HEK293 (cell line): ENCODE data around the gene EPDR1.

Experiments
- CTCF ChIA-PET: fragments of 350-600 bp; formaldehyde crosslinking; extraction: SDS; loops from one replicate; lab custom pipeline; 2021; ENCODE audit warnings: antibody characterized with exemption; lab: Yijun Ruan, JAX
- POLR2A ChIA-PET: fragments of 300-600 bp; formaldehyde crosslinking; extraction: SDS; loops from one replicate; lab custom pipeline; 2020; ENCODE audit warnings: antibody characterized with exemption, inconsistent platforms; lab: Yijun Ruan, JAX
- H3K27ac ChIP-seq: fragments of 200-500 bp; sonication (Bioruptor generic); 2 replicates; pipeline ENCODE4 v1.5.1; 2014; ENCODE audit warnings: low read depth, low read length, control low read depth, inconsistent platforms; ENCODE audit errors: extremely low read depth
- H3K36me3 ChIP-seq, 2 experiments: fragments of 200-500 bp in 1 of 2; sonication (Bioruptor generic) in 1 of 2; 1 replicate in 1 of 2; 2 replicates in 1 of 2; pipeline ENCODE4 v1.5.1; 2014 to 2017; ENCODE audit warnings: inconsistent platforms in 2 of 2, low read length in 2 of 2; ENCODE audit not compliant: control insufficient read depth in 2 of 2, insufficient read depth in 1 of 2
- H3K4me1 ChIP-seq: fragments of 200-500 bp; sonication (Bioruptor generic); 2 replicates; pipeline ENCODE4 v1.5.1; 2014; ENCODE audit warnings: mild to moderate bottlenecking, low read length, inconsistent platforms; ENCODE audit not compliant: control insufficient read depth, insufficient read depth
- H3K4me3 ChIP-seq: 2 replicates; pipeline ENCODE4 v1.5.1; 2011; ENCODE audit warnings: low read depth, mild to moderate bottlenecking, control low read depth, low read length, moderate library complexity
- H3K9me3 ChIP-seq: fragments of 200-500 bp; sonication (Bioruptor generic); 2 replicates; pipeline ENCODE4 v1.5.1; 2014; ENCODE audit warnings: low read depth, low read length, inconsistent platforms; ENCODE audit not compliant: control insufficient read depth, insufficient read depth
- CTCF ChIP-seq: fragments of 450-650 bp; formaldehyde crosslinking; IDR thresholded peaks from 2 replicates; pipeline ENCODE4 v1.5.1; 2016; ENCODE audit warnings: missing biosample characterization, missing genetic modification characterization
- ELK4 ChIP-seq: IDR thresholded peaks from 2 replicates; pipeline ENCODE4 v1.6.1; 2011; ENCODE audit warnings: mild to moderate bottlenecking, low read depth, low read length, borderline replicate concordance
- GLIS1 ChIP-seq: fragments of 450-650 bp; formaldehyde crosslinking; IDR thresholded peaks from 2 replicates; pipeline ENCODE4 v1.5.1; 2016; ENCODE audit warnings: missing biosample characterization, missing genetic modification characterization
- KLF7 ChIP-seq: fragments of 450-650 bp; formaldehyde crosslinking; IDR thresholded peaks from 2 replicates; pipeline ENCODE4 v1.5.1; 2016; ENCODE audit warnings: missing biosample characterization, missing genetic modification characterization, borderline replicate concordance
- PRDM1 ChIP-seq: fragments of 450-650 bp; formaldehyde crosslinking; IDR thresholded peaks from 2 replicates; pipeline ENCODE4; 2016; ENCODE audit warnings: missing biosample characterization, missing genetic modification characterization
- RBAK ChIP-seq: fragments of 450-650 bp; formaldehyde crosslinking; IDR thresholded peaks from 2 replicates; pipeline ENCODE4 v1.5.1; 2016; ENCODE audit warnings: missing biosample characterization, missing genetic modification characterization
- REPIN1 ChIP-seq: fragments of 450-650 bp; formaldehyde crosslinking; IDR thresholded peaks from 2 replicates; pipeline ENCODE4 v1.5.1; 2017; ENCODE audit warnings: missing biosample characterization, missing genetic modification characterization, low read depth
- ZBTB7A ChIP-seq: fragments of 450-650 bp; formaldehyde crosslinking; IDR thresholded peaks from 2 replicates; pipeline ENCODE4 v1.5.1; 2016; ENCODE audit warnings: low read depth, missing biosample characterization, missing genetic modification characterization
- ZEB2 ChIP-seq: fragments of 450-650 bp; formaldehyde crosslinking; IDR thresholded peaks from 2 replicates; pipeline ENCODE4 v1.5.1; 2016; ENCODE audit warnings: missing biosample characterization, missing genetic modification characterization
- ZNF133 ChIP-seq: fragments of 450-650 bp; formaldehyde crosslinking; IDR thresholded peaks from 2 replicates; pipeline ENCODE4 v1.5.1; 2016; ENCODE audit warnings: missing biosample characterization, missing genetic modification characterization
- ZNF155 ChIP-seq: fragments of 450-650 bp; formaldehyde crosslinking; IDR thresholded peaks from 2 replicates; pipeline ENCODE4 v1.5.1; 2016; ENCODE audit warnings: missing biosample characterization, missing genetic modification characterization
- ZNF16 ChIP-seq: fragments of 450-650 bp; formaldehyde crosslinking; IDR thresholded peaks from 2 replicates; pipeline ENCODE4 v1.5.1; 2016; ENCODE audit warnings: low read depth, missing biosample characterization, missing genetic modification characterization
- ZNF23 ChIP-seq: fragments of 450-650 bp; formaldehyde crosslinking; IDR thresholded peaks from 2 replicates; pipeline ENCODE4 v1.5.1; 2016; ENCODE audit warnings: missing biosample characterization, missing genetic modification characterization, borderline replicate concordance
- ZNF248 ChIP-seq: fragments of 450-650 bp; formaldehyde crosslinking; IDR thresholded peaks from 2 replicates; pipeline ENCODE4 v1.5.1; 2017; ENCODE audit warnings: missing biosample characterization, missing genetic modification characterization
- ZNF274 ChIP-seq, 2 experiments: fragments of 200-500 bp in 1 of 2; fragments of 450-650 bp in 1 of 2; sonication (Bioruptor generic) in 1 of 2; formaldehyde crosslinking in 1 of 2; IDR thresholded peaks; 2 replicates each; pipeline versions ENCODE4 v1.5.1 to v1.6.1; 2014 to 2016; ENCODE audit warnings: borderline replicate concordance in 1 of 2, inconsistent platforms in 1 of 2, low read length in 1 of 2, missing biosample characterization in 1 of 2, missing genetic modification characterization in 1 of 2
- ZNF335 ChIP-seq: fragments of 450-650 bp; formaldehyde crosslinking; conservative IDR thresholded peaks from 2 replicates; pipeline ENCODE4 v1.5.1; 2016; ENCODE audit warnings: missing biosample characterization, missing genetic modification characterization
- ZNF362 ChIP-seq: fragments of 450-650 bp; formaldehyde crosslinking; IDR thresholded peaks from 2 replicates; pipeline ENCODE4 v1.5.1; 2016; ENCODE audit warnings: missing biosample characterization, missing genetic modification characterization
- ZNF37A ChIP-seq: fragments of 450-650 bp; IDR thresholded peaks from 2 replicates; pipeline ENCODE4 v1.5.1; 2018; ENCODE audit warnings: missing biosample characterization, missing genetic modification characterization
- ZNF544 ChIP-seq: fragments of 450-650 bp; formaldehyde crosslinking; IDR thresholded peaks from 2 replicates; pipeline ENCODE4 v1.5.0; 2017; ENCODE audit warnings: missing biosample characterization, missing genetic modification characterization
- ZNF654 ChIP-seq: fragments of 450-650 bp; formaldehyde crosslinking; IDR thresholded peaks from 2 replicates; pipeline ENCODE4 v1.5.1; 2016; ENCODE audit warnings: low read depth, missing biosample characterization, missing genetic modification characterization
- ZNF76 ChIP-seq: fragments of 450-650 bp; formaldehyde crosslinking; IDR thresholded peaks from 2 replicates; pipeline ENCODE4; 2016; ENCODE audit warnings: low read depth, missing biosample characterization, missing genetic modification characterization, borderline replicate concordance
- ZNF777 ChIP-seq: fragments of 450-650 bp; formaldehyde crosslinking; IDR thresholded peaks from 2 replicates; pipeline ENCODE4 v1.5.1; 2017; ENCODE audit warnings: missing biosample characterization, missing genetic modification characterization, borderline replicate concordance
- ZNF785 ChIP-seq: fragments of 450-650 bp; formaldehyde crosslinking; IDR thresholded peaks from 2 replicates; pipeline ENCODE4 v1.5.1; 2016; ENCODE audit warnings: missing biosample characterization, missing genetic modification characterization
- ZNF837 ChIP-seq: fragments of 450-650 bp; formaldehyde crosslinking; IDR thresholded peaks from 2 replicates; pipeline ENCODE4 v1.5.1; 2016; ENCODE audit warnings: missing biosample characterization, missing genetic modification characterization

EPDR1 gene

GRCh38 chr7:37894671-37895070, 25.8 kb upstream of the EPDR1 start:
- no peaks in the 10 kb centered on the region for H3K4me1 ChIP-seq
- ChIA-PET CTCF (interaction anchor here (0.8 to 0.9 kb wide), 2 partner anchors 321 to 475 kb away, joined by 3 to 6 read pairs; no protein-coding TSS in a partner anchor), POLR2A (no interaction called here)
- H3K27ac ChIP-seq = no peak overlapping the region
- no peak overlapping the region for H3K4me3 ChIP-seq
- TF ChIP-seq ZNF544 (tag by site-specific recombination) (no peak), PRDM1 (peak; percentile 92), ZNF654 (no peak)
- H3K36me3 ChIP-seq = no peaks in the 10 kb centered on the region
- H3K9me3 ChIP-seq = no peaks in the 10 kb centered on the region

GRCh38 chr7:37899712-37900247, 20.7 kb upstream of the EPDR1 start:
- no peaks in the 10 kb centered on the region for H3K9me3 ChIP-seq
- POLR2A ChIA-PET = no interaction called here
- no peak for TF ChIP-seq ZNF335 (tag by site-specific recombination)
- TF ChIP-seq ZNF76 (tag by site-specific recombination) = no peak
- TF ChIP-seq KLF7 (tag by site-specific recombination) = no peak
- TF ChIP-seq ZNF155 (tag by site-specific recombination) = no peak
- TF ChIP-seq, all 188 proteins: peak for 0
- Histone ChIP-seq H3K4me1 (no peaks in the 10 kb centered on the region), H3K4me3 (no peak overlapping the region), H3K27ac (no peak overlapping the region), H3K36me3 (no peaks in the 10 kb centered on the region)
- CTCF ChIA-PET = interaction anchor here (0.9 to 3.0 kb wide), 6 partner anchors 8 to 441 kb away, joined by 3 to 8 read pairs (median 5); no protein-coding TSS in a partner anchor

GRCh38 chr7:37901236-37901827, 19.1 kb upstream of the EPDR1 start:
- TF ChIP-seq ZNF16 (tag by site-specific recombination) = no peak
- TF ChIP-seq ZNF837 (tag by site-specific recombination) = no peak
- TF ChIP-seq ZNF777 (tag by site-specific recombination) = no peak
- no peak for TF ChIP-seq ZNF133 (tag by site-specific recombination)
- peak; percentile 41; the same call in 1 of the 2 replicates for TF ChIP-seq PRDM1
- TF ChIP-seq GLIS1 (tag by site-specific recombination) = no peak
- TF ChIP-seq ELK4 = no peak
- no peak for TF ChIP-seq REPIN1
- TF ChIP-seq ZBTB7A (tag by site-specific recombination) = no peak
- TF ChIP-seq ZNF362 (tag by site-specific recombination) = 0 out of 2 replicates have a peak, but pooled peaks have one; percentile 26
- peak; percentile 78 for TF ChIP-seq ZNF654
- no peak for TF ChIP-seq ZNF37A (tag by site-specific recombination)
- no peak for TF ChIP-seq ZNF274 (IDR thresholded peaks at IDR 0.05; ENCODE audit: low read length)
- no peak for TF ChIP-seq ZNF274 (tag by site-specific recombination; IDR thresholded peaks at IDR 0.05; ENCODE audit: borderline replicate concordance)
- TF ChIP-seq RBAK (tag by site-specific recombination) = no peak
- no peak for TF ChIP-seq ZEB2 (tag by site-specific recombination)
- TF ChIP-seq ZNF785 (tag by site-specific recombination) = no peak
- peak; percentile 44; the same call in 1 of the 2 replicates for TF ChIP-seq CTCF (tag by site-specific recombination)
- TF ChIP-seq ZNF23 (tag by site-specific recombination) = no peak
- TF ChIP-seq ZNF248 (tag by site-specific recombination) = no peak
- no peaks in the 10 kb centered on the region for H3K9me3 ChIP-seq
- H3K4me3 ChIP-seq = no peak overlapping the region
- H3K27ac ChIP-seq = no peak overlapping the region
- H3K36me3 ChIP-seq = no peaks in the 10 kb centered on the region
- ChIA-PET CTCF (interaction anchor here (0.6 to 3.3 kb wide), 46 partner anchors 8 to 498 kb away, joined by 3 to 30 read pairs (median 4); partner anchors contain the start of gene SFRP4), POLR2A (no interaction called here)
- no peaks in the 10 kb centered on the region for H3K4me1 ChIP-seq
